A673 (cell line): Measurements from ENCODE around the gene POLR1A. TPM values are rescaled to one million over a fixed set of nuclear protein-coding genes. Genes with fewer than 3 reads are reported as not detected.

Experiments used
- Bru-seq: library from RNA; stranded (reverse); fragments of 400-500 nt; gene quantifications from one replicate; lab custom pipeline; 2021; lab: Mats Ljungman, UMichigan
- BruChase-seq, 2 experiments: library from RNA; stranded (reverse); fragments of 400-500 nt; gene quantifications; one replicate each; lab custom pipeline; 2021; lab: Mats Ljungman, UMichigan
- BruUV-seq: library from RNA; stranded (reverse); fragments of 400-500 nt; replicated peaks from 2 replicates; lab custom pipeline; 2021; lab: Mats Ljungman, UMichigan
- CTCF ChIA-PET: fragments of 300-600 bp; sonication (Branson Sonifier 250); formaldehyde crosslinking; loops from one replicate; lab custom pipeline; 2022; ENCODE audit warnings: antibody characterized with exemption; lab: Charles Lee
- POLR2A ChIA-PET: fragments of 300-600 bp; sonication (Branson Sonifier 250); formaldehyde crosslinking; loops from one replicate; lab custom pipeline; 2022; ENCODE audit warnings: antibody characterized with exemption; ENCODE audit not compliant: low non-redundant PET; lab: Charles Lee
- DNase-seq: peaks from one replicate; pipeline ENCODE4 v3.0.0-alpha.2; 2015; ENCODE audit warnings: low spot score
- H3K27ac ChIP-seq: fragments of 200-600 bp; sonication (generic); 2 replicates; pipeline ENCODE4 v1.5.1; 2016; ENCODE audit warnings: mixed run types, low read depth, mild to moderate bottlenecking, mixed read lengths, antibody characterized with exemption, low read length; ENCODE audit not compliant: poor library complexity, severe bottlenecking
- H3K27me3 ChIP-seq: fragments of 200-600 bp; sonication (generic); replicated peaks from 2 replicates; pipeline ENCODE4 v1.6.1; 2017; ENCODE audit warnings: mixed run types, low read depth, mild to moderate bottlenecking, mixed read lengths, antibody characterized with exemption, low read length; ENCODE audit not compliant: insufficient read depth, poor library complexity
- H3K36me3 ChIP-seq: fragments of 200-600 bp; sonication (generic); 2 replicates; pipeline ENCODE4 v1.6.1; 2016; ENCODE audit warnings: mixed run types, mild to moderate bottlenecking, mixed read lengths, antibody characterized with exemption, low read length; ENCODE audit not compliant: insufficient read depth, poor library complexity, severe bottlenecking
- H3K4me1 ChIP-seq: fragments of 200-600 bp; sonication (generic); 2 replicates; pipeline ENCODE4 v1.6.1; 2017; ENCODE audit warnings: mixed run types, mild to moderate bottlenecking, mixed read lengths, antibody characterized with exemption, low read length; ENCODE audit not compliant: insufficient read depth, poor library complexity, severe bottlenecking
- H3K4me3 ChIP-seq: fragments of 200-600 bp; sonication (generic); 2 replicates; pipeline ENCODE4 v1.5.1; 2016; ENCODE audit warnings: low read depth, mixed run types, mild to moderate bottlenecking, mixed read lengths, low read length; ENCODE audit not compliant: poor library complexity, severe bottlenecking
- H3K9me3 ChIP-seq: fragments of 200-600 bp; sonication (generic); 2 replicates; pipeline ENCODE4 v1.6.1; 2016; ENCODE audit warnings: mixed run types, low read depth, mild to moderate bottlenecking, mixed read lengths, antibody characterized with exemption, low read length; ENCODE audit not compliant: poor library complexity, severe bottlenecking
- EZH2 ChIP-seq: fragments of 200-600 bp; sonication (generic); IDR thresholded peaks from 2 replicates; pipeline ENCODE4 v1.6.1; 2017; ENCODE audit warnings: borderline replicate concordance, low read depth, mild to moderate bottlenecking, mixed read lengths, antibody characterized with exemption, low read length; ENCODE audit not compliant: poor library complexity, severe bottlenecking
- intact Hi-C: fragments of 100-400 bp; cut with micrococcal nuclease; formaldehyde crosslinking; loops from one replicate; pipeline ENCODE4 v1.10.0; 2022; ENCODE audit not compliant: unreplicated experiment
- long read RNA-seq: library from polyadenylated mRNA; stranded (forward); transcript quantifications from one replicate; pipeline ENCODE4 v2.0.0, GENCODE V29; 2022
- total RNA-seq: library from RNA; stranded (reverse); gene quantifications from 2 replicates; pipeline ENCODE4 v1.2.3, GENCODE V29; 2021
- TF ChIP-seq, protein P1 (sequence below): fragments of 300-800, 200-600 bp; sonication (generic); conservative IDR thresholded peaks from 2 replicates; pipeline ENCODE4 v1.5.1; 2017; ENCODE audit warnings: low read depth, mild to moderate bottlenecking, antibody characterized with exemption, low read length, moderate library complexity, mixed read lengths

The POLR1A gene
- total RNA-seq = 70.8 and 81.2 TPM in 2 replicates
- percentile 87 among the genes with signal in this experiment for Bru-seq, nascent RNA
- percentile 84 among the genes with signal in this experiment for BruChase-seq, experiment 1, labeled RNA remaining after a 2-hour chase
- percentile 93 among the genes with signal in this experiment for BruChase-seq, experiment 2, labeled RNA remaining after a 6-hour chase
- long read RNA-seq, full-length matches to known transcripts = 4 of 33 reads
- long read RNA-seq, partial matches to known transcripts = 11 of 33 reads
- long read RNA-seq, other reads (novel, unspliced or antisense) = 18 of 33 reads

DNA sequence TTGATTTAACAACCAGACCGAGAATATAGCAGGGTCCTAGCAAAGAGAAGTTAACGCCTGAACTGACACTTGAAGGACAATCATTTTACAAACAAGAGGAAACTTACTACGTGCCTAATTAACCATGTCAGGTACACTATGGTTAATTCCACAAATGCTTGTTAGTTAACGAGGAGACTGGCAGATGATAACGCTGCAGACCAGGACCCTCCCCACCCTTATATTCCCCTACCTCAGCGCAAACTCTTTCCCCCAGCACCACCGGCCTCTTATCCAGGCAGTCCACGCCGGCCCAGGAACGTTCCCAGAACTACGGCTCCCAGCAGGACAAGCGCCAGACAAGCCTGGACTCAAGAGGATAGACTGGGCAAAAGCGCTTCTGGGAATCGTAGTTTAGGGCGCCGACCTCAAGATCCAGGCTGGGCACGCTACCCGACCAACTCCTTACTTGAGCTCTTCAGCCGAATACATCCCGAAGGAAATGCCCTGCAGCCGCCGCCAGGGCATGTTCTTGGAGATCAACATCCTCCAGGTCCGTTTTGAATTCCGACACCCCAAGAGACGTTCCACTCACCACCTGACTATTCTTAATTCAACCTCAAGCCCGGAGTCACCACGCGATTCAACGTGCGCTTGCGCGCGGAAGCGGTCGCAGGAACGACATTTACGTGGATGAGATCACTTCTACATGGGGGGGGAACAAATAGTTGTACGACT lies at the start of gene POLR1A:
Gene POLR1A, minus strand, starts transcription at position 635 of the 717 bp plus-strand sequence. Its CDS starts 110 bp downstream, at position 525.
- Histone ChIP-seq H3K27me3 (no peaks in the 10 kb centered on the region), H3K4me3 (peak within 1 kb of the TSS; percentile 86), H3K27ac (peak within 1 kb of the TSS; percentile 98), H3K4me1 (peaks cover 12% of the 10 kb centered on the region), H3K36me3 (peaks cover 40% of the 10 kb centered on the region), H3K9me3 (no peaks in the 10 kb centered on the region)
- no TSS peak for BruUV-seq
- intact Hi-C loops = no loop called here
- no peak for TF ChIP-seq EZH2
- TF ChIP-seq, protein P1, sequence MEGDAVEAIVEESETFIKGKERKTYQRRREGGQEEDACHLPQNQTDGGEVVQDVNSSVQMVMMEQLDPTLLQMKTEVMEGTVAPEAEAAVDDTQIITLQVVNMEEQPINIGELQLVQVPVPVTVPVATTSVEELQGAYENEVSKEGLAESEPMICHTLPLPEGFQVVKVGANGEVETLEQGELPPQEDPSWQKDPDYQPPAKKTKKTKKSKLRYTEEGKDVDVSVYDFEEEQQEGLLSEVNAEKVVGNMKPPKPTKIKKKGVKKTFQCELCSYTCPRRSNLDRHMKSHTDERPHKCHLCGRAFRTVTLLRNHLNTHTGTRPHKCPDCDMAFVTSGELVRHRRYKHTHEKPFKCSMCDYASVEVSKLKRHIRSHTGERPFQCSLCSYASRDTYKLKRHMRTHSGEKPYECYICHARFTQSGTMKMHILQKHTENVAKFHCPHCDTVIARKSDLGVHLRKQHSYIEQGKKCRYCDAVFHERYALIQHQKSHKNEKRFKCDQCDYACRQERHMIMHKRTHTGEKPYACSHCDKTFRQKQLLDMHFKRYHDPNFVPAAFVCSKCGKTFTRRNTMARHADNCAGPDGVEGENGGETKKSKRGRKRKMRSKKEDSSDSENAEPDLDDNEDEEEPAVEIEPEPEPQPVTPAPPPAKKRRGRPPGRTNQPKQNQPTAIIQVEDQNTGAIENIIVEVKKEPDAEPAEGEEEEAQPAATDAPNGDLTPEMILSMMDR = no peak
- ChIA-PET POLR2A (interaction anchor here (0.7 kb wide), 1 partner anchor 368 kb away, joined by 3 read pairs; no protein-coding TSS in a partner anchor), CTCF (interaction anchor here (1.5 kb wide), 1 partner anchor 278 kb away, joined by 12 read pairs; no protein-coding TSS in a partner anchor)
- peak; percentile 96 for DNase-seq

DNA sequence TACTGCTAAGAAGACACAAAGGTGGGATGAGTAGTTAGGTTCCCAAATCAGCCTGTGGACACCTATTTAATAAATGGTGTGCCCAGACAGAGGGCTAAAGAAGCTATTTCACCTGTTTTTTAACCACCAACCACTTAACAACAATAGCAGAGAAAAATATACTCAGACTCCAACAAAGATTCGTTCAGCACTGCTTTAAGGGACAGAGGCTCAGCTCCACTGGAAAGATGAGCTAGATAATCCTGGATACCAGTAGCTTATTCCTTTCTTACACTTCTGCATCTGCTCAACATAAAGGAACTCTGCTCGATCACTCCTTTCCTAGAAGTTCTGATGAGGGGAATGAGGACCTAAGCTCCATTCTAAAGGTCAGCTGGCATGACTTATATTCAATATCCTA lies 44.8 kb upstream of the POLR1A start:
- no TSS peak for BruUV-seq
- intact Hi-C loops = no loop called here
- H3K36me3 ChIP-seq = peaks cover 67% of the 10 kb centered on the region
- ChIA-PET POLR2A (no interaction called here), CTCF (no interaction called here)
- no peaks in the 10 kb centered on the region for H3K9me3 ChIP-seq
- TF ChIP-seq, protein P1 = no peak
- TF ChIP-seq EZH2 = no peak
- no peaks in the 10 kb centered on the region for H3K4me1 ChIP-seq
- no peak for DNase-seq
- no peak overlapping the region for H3K4me3 ChIP-seq
- H3K27me3 ChIP-seq = no peaks in the 10 kb centered on the region
- H3K27ac ChIP-seq = no peak overlapping the region

DNA sequence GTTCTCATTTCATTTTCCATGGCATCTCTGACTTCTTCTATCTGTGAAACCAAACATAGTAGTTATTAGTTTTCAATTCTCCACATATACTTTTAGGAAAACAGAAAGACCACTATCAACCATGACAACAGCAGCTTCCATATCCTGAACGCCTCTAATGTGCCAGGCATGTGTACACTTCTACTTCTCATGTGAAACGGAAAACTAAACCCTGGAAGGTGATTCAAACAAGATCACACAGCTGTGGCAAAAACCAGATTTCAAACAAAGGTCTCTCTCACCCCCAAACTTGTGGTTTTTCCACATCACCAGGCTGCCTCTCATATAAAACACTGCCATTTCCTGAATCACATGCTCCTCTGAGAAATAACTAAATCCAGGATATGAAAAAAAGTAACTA lies 42.1 kb upstream of the POLR1A start:
- no peak overlapping the region for H3K4me3 ChIP-seq
- H3K4me1 ChIP-seq = no peaks in the 10 kb centered on the region
- intact Hi-C loops = no loop called here
- no TSS peak for BruUV-seq
- TF ChIP-seq, protein P1 = no peak
- no peak for TF ChIP-seq EZH2
- H3K27me3 ChIP-seq = no peaks in the 10 kb centered on the region
- H3K36me3 ChIP-seq = peaks cover 88% of the 10 kb centered on the region
- H3K27ac ChIP-seq = no peak overlapping the region
- CTCF ChIA-PET = no interaction called here
- DNase-seq = no peak
- no peaks in the 10 kb centered on the region for H3K9me3 ChIP-seq
- POLR2A ChIA-PET = no interaction called here
